ENCODE measurements around the gene NSG1.

GRCh38 chr4:4415806-4416805, 29.2 kb downstream of the NSG1 start:
- TF ChIP-seq POLR2A (IDR thresholded peaks at IDR 0.05) (no peak), EP300 (IDR thresholded peaks at IDR 0.05; ENCODE audit: low read depth) (no peak)
- TF ChIP-seq, protein P1, sequence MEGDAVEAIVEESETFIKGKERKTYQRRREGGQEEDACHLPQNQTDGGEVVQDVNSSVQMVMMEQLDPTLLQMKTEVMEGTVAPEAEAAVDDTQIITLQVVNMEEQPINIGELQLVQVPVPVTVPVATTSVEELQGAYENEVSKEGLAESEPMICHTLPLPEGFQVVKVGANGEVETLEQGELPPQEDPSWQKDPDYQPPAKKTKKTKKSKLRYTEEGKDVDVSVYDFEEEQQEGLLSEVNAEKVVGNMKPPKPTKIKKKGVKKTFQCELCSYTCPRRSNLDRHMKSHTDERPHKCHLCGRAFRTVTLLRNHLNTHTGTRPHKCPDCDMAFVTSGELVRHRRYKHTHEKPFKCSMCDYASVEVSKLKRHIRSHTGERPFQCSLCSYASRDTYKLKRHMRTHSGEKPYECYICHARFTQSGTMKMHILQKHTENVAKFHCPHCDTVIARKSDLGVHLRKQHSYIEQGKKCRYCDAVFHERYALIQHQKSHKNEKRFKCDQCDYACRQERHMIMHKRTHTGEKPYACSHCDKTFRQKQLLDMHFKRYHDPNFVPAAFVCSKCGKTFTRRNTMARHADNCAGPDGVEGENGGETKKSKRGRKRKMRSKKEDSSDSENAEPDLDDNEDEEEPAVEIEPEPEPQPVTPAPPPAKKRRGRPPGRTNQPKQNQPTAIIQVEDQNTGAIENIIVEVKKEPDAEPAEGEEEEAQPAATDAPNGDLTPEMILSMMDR (IDR thresholded peaks at IDR 0.05), result no peak

All from transverse colon (tissue), 3 donors.